WTC11 (cell line): ENCODE measurements around the gene MED26. TPM values are rescaled to one million over a fixed set of nuclear protein-coding genes. Genes with fewer than 3 reads are reported as not detected.

Experiments
- ATAC-seq: fragments of 200-7000 bp; cut with Tn5 transposase; 2 replicates; pipeline ENCODE4 v1.10.0; 2021; ENCODE audit warnings: mild to moderate bottlenecking, moderate library complexity
- CTCF ChIA-PET: fragments of 300-600 bp; sonication (Branson Sonifier 250); formaldehyde crosslinking; loops from one replicate; lab custom pipeline; 2021; ENCODE audit warnings: antibody characterized with exemption; lab: Charles Lee
- POLR2A ChIA-PET: fragments of 350-600 bp; sonication (Branson Sonifier 250); formaldehyde crosslinking; loops from one replicate; lab custom pipeline; 2021; ENCODE audit warnings: antibody characterized with exemption; lab: Charles Lee
- DNase-seq: peaks from one replicate; pipeline ENCODE4 v3.0.0; 2021; ENCODE audit warnings: low spot score
- H3K27ac Mint-ChIP-seq: 2 replicates; pipeline ENCODE4 v1.8.0; 2021; ENCODE audit warnings: mixed read lengths
- H3K27me3 Mint-ChIP-seq: 2 replicates; pipeline ENCODE4 v1.8.0; 2021; ENCODE audit warnings: low read depth, mild to moderate bottlenecking, moderate library complexity, mixed read lengths
- H3K36me3 Mint-ChIP-seq: 2 replicates; pipeline ENCODE4 v1.8.0; 2021; ENCODE audit warnings: mixed read lengths
- H3K4me1 Mint-ChIP-seq: 2 replicates; pipeline ENCODE4 v1.8.0; 2022; ENCODE audit warnings: mixed read lengths
- H3K4me3 Mint-ChIP-seq: 2 replicates; pipeline ENCODE4 v1.8.0; 2021; ENCODE audit warnings: mild to moderate bottlenecking, moderate library complexity, mixed read lengths
- H3K9me3 Mint-ChIP-seq: 2 replicates; pipeline ENCODE4 v1.8.0; 2021; ENCODE audit warnings: mixed read lengths
- ATF2 ChIP-seq: sonication (generic); formaldehyde crosslinking; IDR thresholded peaks from 2 replicates; pipeline ENCODE4 v1.8.1; 2022; ENCODE audit warnings: low read depth, missing genetic modification reagents, borderline replicate concordance
- GRHL2 ChIP-seq: fragments of 250-450 bp; sonication (Bioruptor Pico); IDR thresholded peaks from 2 replicates; pipeline ENCODE4 v1.8.0; 2022; ENCODE audit warnings: mild to moderate bottlenecking, moderate library complexity; ENCODE audit not compliant: insufficient replicate concordance, severe bottlenecking
- HMGA2 ChIP-seq: fragments of 250-450 bp; sonication (Bioruptor Pico); IDR thresholded peaks from 2 replicates; pipeline ENCODE4 v1.4.0; 2021; ENCODE audit warnings: mild to moderate bottlenecking, moderate library complexity
- HMGXB4 ChIP-seq: sonication (generic); formaldehyde crosslinking; IDR thresholded peaks from 2 replicates; pipeline ENCODE4 v1.8.1; 2023; ENCODE audit warnings: mild to moderate bottlenecking, moderate library complexity, missing genetic modification reagents
- KAT7 ChIP-seq: sonication (generic); formaldehyde crosslinking; IDR thresholded peaks from 2 replicates; pipeline ENCODE4 v1.8.1; 2023; ENCODE audit warnings: missing genetic modification reagents, mild to moderate bottlenecking, borderline replicate concordance
- SMAD4 ChIP-seq: sonication (generic); formaldehyde crosslinking; IDR thresholded peaks from 2 replicates; pipeline ENCODE4 v1.8.0; 2022; ENCODE audit warnings: mild to moderate bottlenecking, missing genetic modification reagents
- TEAD1 ChIP-seq: sonication (generic); formaldehyde crosslinking; IDR thresholded peaks from 2 replicates; pipeline ENCODE4 v1.8.0; 2022; ENCODE audit warnings: mild to moderate bottlenecking, missing genetic modification reagents
- TEAD4 ChIP-seq: sonication (generic); formaldehyde crosslinking; IDR thresholded peaks from 2 replicates; pipeline ENCODE4 v1.8.0; 2022; ENCODE audit warnings: mild to moderate bottlenecking, missing genetic modification reagents
- ZBTB21 ChIP-seq: sonication (generic); formaldehyde crosslinking; IDR thresholded peaks from 2 replicates; pipeline ENCODE4 v1.8.1; 2023; ENCODE audit warnings: mild to moderate bottlenecking, missing genetic modification reagents, borderline replicate concordance
- ZNF138 ChIP-seq: sonication (generic); formaldehyde crosslinking; conservative IDR thresholded peaks from 2 replicates; pipeline ENCODE4 v1.8.1; 2022; ENCODE audit warnings: mild to moderate bottlenecking, moderate library complexity, missing genetic modification reagents
- ZNF219 ChIP-seq: sonication (generic); formaldehyde crosslinking; IDR thresholded peaks from 2 replicates; pipeline ENCODE4 v1.8.0; 2023; ENCODE audit warnings: missing genetic modification reagents, mild to moderate bottlenecking, borderline replicate concordance
- ZNF423 ChIP-seq: fragments of 250-450 bp; sonication (Bioruptor Pico); IDR thresholded peaks from 2 replicates; pipeline ENCODE4 v2.1.2; 2022; ENCODE audit warnings: mild to moderate bottlenecking, moderate library complexity
- ZNF532 ChIP-seq: fragments of 250-450 bp; sonication (Bioruptor Pico); IDR thresholded peaks from 2 replicates; pipeline ENCODE4 v1.9.0; 2021; ENCODE audit warnings: mild to moderate bottlenecking, borderline replicate concordance
- total RNA-seq: library from RNA; stranded (reverse); gene quantifications from 3 replicates; pipeline ENCODE4 v1.2.3, GENCODE V29; 2021
- TF ChIP-seq, protein P1 (sequence below): sonication (generic); formaldehyde crosslinking; IDR thresholded peaks from 2 replicates; pipeline ENCODE4 v1.8.0; 2022; ENCODE audit warnings: missing genetic modification reagents

MED26 gene
- total RNA-seq, 1 experiment from 2014 or later = 14.2 TPM

- TF ChIP-seq TEAD1 (CRISPR knock-in tag) = no peak
- no peak for TF ChIP-seq TEAD4 (CRISPR knock-in tag)
- no peak for TF ChIP-seq GRHL2
- TF ChIP-seq HMGXB4 (CRISPR knock-in tag) = peak; percentile 52; the same call in 1 of the 2 replicates
- 0 out of 2 replicates have a peak, but pooled peaks have one; percentile 71 for TF ChIP-seq KAT7 (CRISPR knock-in tag)
- TF ChIP-seq, all 79 proteins: peak for 2
These were observed 644 bp downstream of the MED26 start (continued) for GRCh38 chr19:16627193-16627927.

DNA sequence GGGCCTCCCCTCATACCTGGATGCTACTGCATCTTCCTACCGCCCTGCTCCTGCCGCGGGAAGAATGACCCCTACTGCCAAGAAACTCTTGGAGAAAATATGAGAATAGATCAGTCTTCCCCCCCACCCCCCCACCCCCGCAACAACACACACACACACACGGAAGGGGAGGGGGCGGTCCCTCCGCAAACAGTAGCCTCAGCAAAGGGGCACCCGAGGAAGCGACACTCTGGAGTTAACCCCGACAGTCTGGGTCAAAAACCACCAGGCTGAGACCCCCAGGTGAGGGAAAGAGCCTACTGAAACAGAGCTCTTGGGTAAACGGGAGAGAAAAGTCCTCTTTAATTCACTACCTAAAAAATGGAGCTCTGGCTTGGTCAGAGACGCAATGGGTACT lies 1.2 kb downstream of the MED26 start:
- peaks cover 8% of the 10 kb centered on the region; the same call in 1 of the 2 replicates for H3K36me3 Mint-ChIP-seq
- H3K27ac Mint-ChIP-seq = peak overlapping the region; percentile 82
- no peaks in the 10 kb centered on the region for H3K27me3 Mint-ChIP-seq
- no peak for TF ChIP-seq HMGA2
- TF ChIP-seq ZNF423 (CRISPR knock-in tag) = no peak
- TF ChIP-seq ZNF138 (CRISPR knock-in tag) = no peak
- no peak for TF ChIP-seq KAT7 (CRISPR knock-in tag)
- TF ChIP-seq, protein P1, sequence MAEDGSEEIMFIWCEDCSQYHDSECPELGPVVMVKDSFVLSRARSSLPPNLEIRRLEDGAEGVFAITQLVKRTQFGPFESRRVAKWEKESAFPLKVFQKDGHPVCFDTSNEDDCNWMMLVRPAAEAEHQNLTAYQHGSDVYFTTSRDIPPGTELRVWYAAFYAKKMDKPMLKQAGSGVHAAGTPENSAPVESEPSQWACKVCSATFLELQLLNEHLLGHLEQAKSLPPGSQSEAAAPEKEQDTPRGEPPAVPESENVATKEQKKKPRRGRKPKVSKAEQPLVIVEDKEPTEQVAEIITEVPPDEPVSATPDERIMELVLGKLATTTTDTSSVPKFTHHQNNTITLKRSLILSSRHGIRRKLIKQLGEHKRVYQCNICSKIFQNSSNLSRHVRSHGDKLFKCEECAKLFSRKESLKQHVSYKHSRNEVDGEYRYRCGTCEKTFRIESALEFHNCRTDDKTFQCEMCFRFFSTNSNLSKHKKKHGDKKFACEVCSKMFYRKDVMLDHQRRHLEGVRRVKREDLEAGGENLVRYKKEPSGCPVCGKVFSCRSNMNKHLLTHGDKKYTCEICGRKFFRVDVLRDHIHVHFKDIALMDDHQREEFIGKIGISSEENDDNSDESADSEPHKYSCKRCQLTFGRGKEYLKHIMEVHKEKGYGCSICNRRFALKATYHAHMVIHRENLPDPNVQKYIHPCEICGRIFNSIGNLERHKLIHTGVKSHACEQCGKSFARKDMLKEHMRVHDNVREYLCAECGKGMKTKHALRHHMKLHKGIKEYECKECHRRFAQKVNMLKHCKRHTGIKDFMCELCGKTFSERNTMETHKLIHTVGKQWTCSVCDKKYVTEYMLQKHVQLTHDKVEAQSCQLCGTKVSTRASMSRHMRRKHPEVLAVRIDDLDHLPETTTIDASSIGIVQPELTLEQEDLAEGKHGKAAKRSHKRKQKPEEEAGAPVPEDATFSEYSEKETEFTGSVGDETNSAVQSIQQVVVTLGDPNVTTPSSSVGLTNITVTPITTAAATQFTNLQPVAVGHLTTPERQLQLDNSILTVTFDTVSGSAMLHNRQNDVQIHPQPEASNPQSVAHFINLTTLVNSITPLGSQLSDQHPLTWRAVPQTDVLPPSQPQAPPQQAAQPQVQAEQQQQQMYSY (CRISPR knock-in tag) = no peak
- no peak for TF ChIP-seq ZBTB21 (CRISPR knock-in tag)
- no peak for TF ChIP-seq ATF2 (CRISPR knock-in tag)
- TF ChIP-seq ZNF219 (CRISPR knock-in tag) = no peak
- no peak for TF ChIP-seq ZNF532 (CRISPR knock-in tag)
- TF ChIP-seq SMAD4 = no peak
- DNase-seq (no peak), ATAC-seq (no peak)
- ChIA-PET CTCF (interaction anchor here (1.1 kb wide), 1 partner anchor 186 kb away, joined by 3 read pairs; no protein-coding TSS in a partner anchor), POLR2A (no interaction called here)
- peaks cover 29% of the 10 kb centered on the region for H3K4me1 Mint-ChIP-seq
- H3K9me3 Mint-ChIP-seq = no peaks in the 10 kb centered on the region
- H3K4me3 Mint-ChIP-seq = peak overlapping the region; percentile 90
